ENCODE results near the gene KANTR.

Gene KANTR

GRCh38 chrX:53081925-53082772, 11.8 kb upstream of the KANTR start, which contains the start of gene TSPYL2:
TSS of gene TSPYL2 (plus strand) at chrX:53082367. CDS start at chrX:53082499, 132 bp downstream.
- DNase-seq (ENCODE audit: extremely low read depth, low read depth) = peak; percentile 95
- no peak for TF ChIP-seq CTCF (IDR thresholded peaks at IDR 0.05; ENCODE audit: low read depth, low read length)

- no peak for TF ChIP-seq CTCF (IDR thresholded peaks at IDR 0.05; ENCODE audit: low read depth, low read length)
- no peak for DNase-seq (ENCODE audit: extremely low read depth, low read depth)
Observed at GRCh38 chrX:53082773-53083616, 10.9 kb upstream of the KANTR start.

- no peak for DNase-seq (ENCODE audit: extremely low read depth, low read depth)
- TF ChIP-seq CTCF (IDR thresholded peaks at IDR 0.05; ENCODE audit: low read depth, low read length) = no peak
Observed at GRCh38 chrX:53084043-53084570, 9.8 kb upstream of the KANTR start.

- DNase-seq (ENCODE audit: extremely low read depth, low read depth) = no peak
- no peak for TF ChIP-seq CTCF (IDR thresholded peaks at IDR 0.05; ENCODE audit: low read depth, low read length)
Observed at GRCh38 chrX:53084863-53085262, 9.1 kb upstream of the KANTR start.

- no peak for DNase-seq (ENCODE audit: extremely low read depth, low read depth)
- no peak for TF ChIP-seq CTCF (IDR thresholded peaks at IDR 0.05; ENCODE audit: low read depth, low read length)
Observed at GRCh38 chrX:53085661-53086229, 8.2 kb upstream of the KANTR start.

GRCh38 chrX:53086464-53086863, 7.5 kb upstream of the KANTR start:
- no peak for TF ChIP-seq CTCF (IDR thresholded peaks at IDR 0.05; ENCODE audit: low read depth, low read length)
- DNase-seq (ENCODE audit: extremely low read depth, low read depth) = no peak
